CD14-positive monocyte (primary cell): Measurements from ENCODE around the gene RNF135. TPM values are rescaled to one million over a fixed set of nuclear protein-coding genes. Genes with fewer than 3 reads are reported as not detected.

Source experiments
- DNase-seq, 3 donors: peaks; one replicate each; pipeline ENCODE4 v3.0.0-alpha.2; 2011 to 2022
- H2AFZ ChIP-seq: 2 replicates; pipeline ENCODE4 v1.6.0; 2012; ENCODE audit warnings: mild to moderate bottlenecking, low read depth, low read length, inconsistent platforms; ENCODE audit not compliant: insufficient read depth, poor library complexity, severe bottlenecking
- H3K27ac ChIP-seq, 2 donors: 1 replicate in 1 of 2; 2 replicates in 1 of 2; pipeline ENCODE4 v1.5.1; 2012 to 2013; ENCODE audit warnings: low read length in 2 of 2, control low read depth in 1 of 2, inconsistent platforms in 1 of 2, low read depth in 1 of 2, mild to moderate bottlenecking in 1 of 2
- H3K27me3 ChIP-seq, 2 donors: one replicate each; pipeline versions ENCODE4 v1.6.0 to v1.6.1; 2011 to 2013; ENCODE audit warnings: low read length in 2 of 2; ENCODE audit not compliant: control insufficient read depth in 2 of 2, insufficient read depth in 2 of 2
- H3K36me3 ChIP-seq, 2 donors: replicated peaks in 1 of 2; 1 replicate in 1 of 2; 2 replicates in 1 of 2; pipeline versions ENCODE4 v1.5.1 to v1.6.1; 2012 to 2013; ENCODE audit warnings: low read length in 2 of 2, control low read depth in 1 of 2, inconsistent platforms in 1 of 2, mild to moderate bottlenecking in 1 of 2; ENCODE audit not compliant: insufficient read depth in 2 of 2, control insufficient read depth in 1 of 2
- H3K4me1 ChIP-seq, 2 donors: 1 replicate in 1 of 2; 2 replicates in 1 of 2; pipeline versions ENCODE4 v1.5.1 to v1.6.1; 2012 to 2013; ENCODE audit warnings: low read length in 2 of 2, control low read depth in 1 of 2, inconsistent platforms in 1 of 2, mild to moderate bottlenecking in 1 of 2, moderate library complexity in 1 of 2; ENCODE audit not compliant: insufficient read depth in 2 of 2, control insufficient read depth in 1 of 2
- H3K4me2 ChIP-seq: replicated peaks from 2 replicates; pipeline ENCODE3; 2012; ENCODE audit warnings: low read length, moderate library complexity, mild to moderate bottlenecking; ENCODE audit not compliant: poor library complexity, severe bottlenecking; ENCODE audit errors: extremely low read depth
- H3K4me3 ChIP-seq, 3 experiments: fragments of 200-600 bp in 1 of 3; sonication (generic) in 1 of 3; replicated peaks in 1 of 3; 1 replicate in 2 of 3; 2 replicates in 1 of 3; pipeline ENCODE4 v1.5.1; 2011 to 2013; ENCODE audit warnings: low read length in 3 of 3, mild to moderate bottlenecking in 3 of 3, control low read depth in 2 of 3, low read depth in 2 of 3, inconsistent platforms in 1 of 3, moderate library complexity in 1 of 3
- H3K79me2 ChIP-seq: 2 replicates; pipeline ENCODE4 v1.6.0; 2012; ENCODE audit warnings: mild to moderate bottlenecking, control low read depth, inconsistent platforms, low read length, moderate library complexity; ENCODE audit not compliant: insufficient read depth
- H3K9ac ChIP-seq: 2 replicates; pipeline ENCODE4 v1.6.0; 2017; ENCODE audit warnings: low read length, mild to moderate bottlenecking; ENCODE audit not compliant: insufficient read depth, poor library complexity, severe bottlenecking
- H3K9me3 ChIP-seq, 2 donors: replicated peaks in 1 of 2; 1 replicate in 1 of 2; 2 replicates in 1 of 2; pipeline versions ENCODE4 v1.5.1 to v1.6.1; 2012 to 2013; ENCODE audit warnings: low read length in 2 of 2, control low read depth in 1 of 2; ENCODE audit not compliant: control insufficient read depth in 1 of 2, insufficient read depth in 1 of 2
- H4K20me1 ChIP-seq: 2 replicates; pipeline ENCODE4 v1.6.0; 2012; ENCODE audit warnings: mild to moderate bottlenecking, low read length, control low read depth, moderate library complexity; ENCODE audit not compliant: insufficient read depth
- H3K27ac Mint-ChIP-seq, 7 donors: one replicate each; pipeline ENCODE4 v1.8.0; 2020; ENCODE audit warnings: mild to moderate bottlenecking in 7 of 7, mixed read lengths in 7 of 7, moderate library complexity in 6 of 7, inconsistent platforms in 2 of 7
- H3K27me3 Mint-ChIP-seq, 3 donors: one replicate each; pipeline ENCODE4 v1.8.0; 2021 to 2022; ENCODE audit warnings: low read depth in 3 of 3, mild to moderate bottlenecking in 3 of 3, mixed read lengths in 3 of 3, moderate library complexity in 3 of 3, inconsistent platforms in 1 of 3
- H3K36me3 Mint-ChIP-seq, 2 donors: one replicate each; pipeline ENCODE4 v1.8.0; 2020; ENCODE audit warnings: mixed read lengths in 2 of 2, inconsistent platforms in 1 of 2, mild to moderate bottlenecking in 1 of 2
- H3K4me1 Mint-ChIP-seq: one replicate; pipeline ENCODE4 v1.8.0; 2020; ENCODE audit warnings: mild to moderate bottlenecking, mixed read lengths
- H3K4me3 Mint-ChIP-seq, 2 donors: one replicate each; pipeline ENCODE4 v1.8.0; 2020; ENCODE audit warnings: mild to moderate bottlenecking in 2 of 2, mixed read lengths in 2 of 2, moderate library complexity in 1 of 2
- H3K9me3 Mint-ChIP-seq, 7 donors: one replicate each; pipeline ENCODE4 v1.8.0; 2020 to 2022; ENCODE audit warnings: mixed read lengths in 7 of 7, mild to moderate bottlenecking in 6 of 7, moderate library complexity in 6 of 7, inconsistent platforms in 2 of 7
- CTCF ChIP-seq: fragments of 200-600 bp; IDR thresholded peaks from one replicate; pipeline ENCODE4 v1.8.0; 2022; ENCODE audit warnings: antibody characterized with exemption, mild to moderate bottlenecking
- WGBS: methylation state at CpG from one replicate; pipeline ENCODE4 v1.1.5; 2013; ENCODE audit warnings: missing lambda C conversion rate; ENCODE audit not compliant: insufficient coverage; 5-methylcytosine and 5-hydroxymethylcytosine counted together
- intact Hi-C, 2 donors: fragments of 100-400 bp; cut with micrococcal nuclease; formaldehyde crosslinking; loops; one replicate each; pipeline versions ENCODE4 v1.15.0 to v1.15.1; 2023
- polyA plus RNA-seq, 3 donors: library from polyadenylated mRNA; depleted of rRNA in 1 of 3; unstranded in 2 of 3; stranded (reverse) in 1 of 3; fragments of 300-500 nt in 2 of 3; fragments of >200 nt in 1 of 3; fragmentation: Illumina TruSeq in 2 of 3; gene quantifications; 1 replicate in 2 of 3; 2 replicates in 1 of 3; pipeline ENCODE4 v1.2.3, GENCODE V29; 2012 to 2021

The RNF135 gene
- polyA plus RNA-seq, 3 donors: 51.4 to 74.8 (median 66.6) TPM

- Histone ChIP-seq H3K27ac (no peak overlapping the region), H3K9me3 (no peaks in the 10 kb centered on the region), H3K4me2 (no peak overlapping the region), H3K36me3 (peaks cover 79 to 98% of the 10 kb centered on the region in 2 donors), H3K9ac (no peak overlapping the region), H3K4me1 (no peaks in the 10 kb centered on the region), H3K27me3 (no peaks in the 10 kb centered on the region), H3K4me3 (no peak overlapping the region), H3K79me2 (peaks cover 8% of the 10 kb centered on the region), H4K20me1 (peaks cover 49% of the 10 kb centered on the region), H2AFZ (no peak overlapping the region)
- intact Hi-C loops: no loop called here
- no peaks in the 10 kb centered on the region for H3K4me1 Mint-ChIP-seq
- H3K27ac Mint-ChIP-seq: no peak overlapping the region
- no CpG with 5 or more reads among the region's 3 CpGs for WGBS
- no peak overlapping the region for H3K4me3 Mint-ChIP-seq
- peaks cover 69 to 94% of the 10 kb centered on the region in 2 donors for H3K36me3 Mint-ChIP-seq
- TF ChIP-seq CTCF: no peak
- no peaks in the 10 kb centered on the region for H3K9me3 Mint-ChIP-seq
- no peak for DNase-seq
- H3K27me3 Mint-ChIP-seq: no peaks in the 10 kb centered on the region
These were observed 24.5 kb downstream of the RNF135 start for GRCh38 chr17:30995347-30995746.

- 100% methylated on average over 1 of the region's 3 CpGs for WGBS
- H3K27ac ChIP-seq: peak overlapping the region in 1 of 2 donors; percentile 31
- H3K9me3 ChIP-seq: no peaks in the 10 kb centered on the region
- H2AFZ ChIP-seq: no peak overlapping the region
- no peak overlapping the region for H3K9ac ChIP-seq
- H3K4me3 ChIP-seq: no peak overlapping the region
- DNase-seq: no peak
- H3K4me2 ChIP-seq: no peak overlapping the region
- Mint-ChIP-seq H3K36me3 (peaks cover 65 to 92% of the 10 kb centered on the region in 2 donors), H3K4me1 (no peaks in the 10 kb centered on the region), H3K4me3 (no peak overlapping the region), H3K27me3 (no peaks in the 10 kb centered on the region), H3K9me3 (no peaks in the 10 kb centered on the region), H3K27ac (peak overlapping the region in 1 of 7 donors; percentile 32)
- TF ChIP-seq CTCF: no peak
- H3K79me2 ChIP-seq: peaks cover 8% of the 10 kb centered on the region
- H3K36me3 ChIP-seq: peaks cover 80 to 97% of the 10 kb centered on the region in 2 donors
- peaks cover 37% of the 10 kb centered on the region for H4K20me1 ChIP-seq
- no peaks in the 10 kb centered on the region for H3K4me1 ChIP-seq
- intact Hi-C loops: no loop called here
- no peaks in the 10 kb centered on the region for H3K27me3 ChIP-seq
These were observed 25.6 kb downstream of the RNF135 start for GRCh38 chr17:30996486-30996885.
